Suppressor macrophage (primary cell): ENCODE data around the gene CEP290.
"Not testable (repeated sequence)": the region's sequence is repeated elsewhere in the genome, so short reads cannot be mapped to it uniquely, and the experiment has no call there.

Experiments
- DNase-seq, 4 experiments: peaks; one replicate each; pipeline ENCODE4 v3.0.0-alpha.2; 2020 to 2022

CEP290 gene

DNA sequence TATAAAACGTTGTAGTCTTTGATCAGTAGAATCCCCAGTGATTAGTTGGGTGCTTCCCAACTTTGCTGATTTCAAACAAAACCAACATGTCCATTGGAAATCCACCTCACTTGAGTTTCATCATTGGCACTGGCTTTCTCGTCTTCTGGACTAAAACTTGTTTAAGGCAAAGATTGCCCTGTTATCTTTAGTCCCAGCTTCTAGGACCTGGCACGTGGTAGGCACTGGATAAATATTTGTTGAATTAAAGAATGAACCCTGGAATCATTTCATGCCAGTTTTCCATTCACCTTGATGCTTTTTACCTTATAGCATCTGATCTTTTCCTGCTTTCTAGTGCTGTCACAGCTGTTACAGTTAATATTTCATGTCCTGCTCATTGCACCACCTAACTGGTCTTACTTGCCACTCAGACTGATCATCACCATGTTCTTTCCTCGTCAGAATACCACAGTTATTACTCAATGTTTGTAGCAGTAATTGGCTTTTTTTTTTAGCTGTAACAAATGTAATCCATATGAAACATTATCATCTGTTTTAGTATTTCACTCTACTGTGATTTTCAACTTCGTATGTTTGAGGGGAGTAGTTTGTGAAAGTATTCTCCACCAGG, 105.4 kb downstream of the CEP290 start:
- peak in 2 of 4 experiments; percentile 10 to 13 for DNase-seq

DNA sequence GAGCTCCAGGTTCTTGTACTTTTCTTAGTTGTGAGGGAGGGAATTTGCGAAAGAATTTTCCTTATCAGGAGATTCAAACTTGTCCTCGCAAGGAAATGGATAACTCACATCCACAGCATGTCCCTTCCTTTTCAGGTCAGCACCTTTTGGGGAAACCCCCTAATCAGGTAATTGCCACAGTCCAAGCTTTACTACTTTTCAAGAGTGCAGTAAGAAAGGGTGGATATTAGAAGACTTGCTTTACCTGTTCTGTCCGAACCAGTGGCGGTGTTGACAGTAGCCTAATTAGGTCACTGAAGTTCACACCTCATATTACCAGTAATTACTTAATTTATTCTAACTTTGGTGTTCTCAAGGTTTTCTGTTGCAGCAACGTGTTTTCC, 106.0 kb downstream of the CEP290 start:
- no peak for DNase-seq

DNA sequence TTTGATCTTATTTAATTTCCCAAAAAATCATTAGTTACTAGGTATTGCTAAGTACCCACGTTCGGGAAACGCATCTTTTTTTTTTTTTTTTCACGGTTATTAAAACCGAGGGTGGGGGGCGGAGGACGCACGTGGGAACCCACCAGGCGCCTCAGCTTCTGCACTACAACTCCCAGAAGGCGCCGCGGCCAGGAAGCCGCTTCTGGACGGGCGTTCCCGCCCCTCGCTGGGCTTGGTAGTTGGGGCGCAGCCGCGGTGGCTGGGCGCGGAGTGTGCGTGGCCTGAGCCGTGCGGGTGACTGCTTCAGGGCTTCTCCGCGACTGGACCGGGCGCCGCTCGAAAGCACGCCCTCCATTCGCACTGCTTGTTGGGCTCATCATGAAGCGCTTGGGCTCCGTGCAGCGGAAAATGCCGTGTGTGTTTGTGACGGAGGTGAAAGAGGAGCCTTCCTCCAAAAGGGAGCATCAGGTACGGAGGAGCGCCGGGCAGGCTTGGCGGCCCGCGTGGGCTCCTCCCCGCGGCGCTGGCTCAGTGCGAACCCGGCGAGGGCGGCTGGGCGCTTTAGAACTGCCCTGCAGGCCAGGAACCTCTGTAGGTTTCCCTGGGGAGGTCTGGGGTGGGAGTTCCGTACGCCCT, 106.5 kb downstream of the CEP290 start:
- DNase-seq = peak; percentile 90 to 93 (median 92)

DNA sequence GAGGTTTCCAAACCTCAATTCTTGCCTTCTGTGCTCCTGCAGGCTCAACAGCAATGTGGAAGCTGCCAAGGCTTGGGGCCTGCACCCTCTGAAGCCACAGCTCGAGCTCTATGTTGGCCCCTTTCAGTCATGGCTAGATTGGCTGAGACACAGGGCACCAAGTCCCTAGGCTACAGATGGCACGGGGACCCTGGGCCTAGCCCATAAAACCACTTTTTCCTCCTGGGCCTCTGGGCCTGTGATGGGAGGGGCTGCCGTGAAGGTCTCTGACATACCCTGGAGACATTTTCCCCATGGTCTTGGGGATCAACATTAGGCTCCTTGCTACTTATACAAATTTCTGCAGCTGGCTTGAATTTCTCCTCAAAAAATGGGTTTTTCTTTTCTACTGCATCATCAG, 110.7 kb downstream of the CEP290 start:
- not testable (repeated sequence) for DNase-seq

DNA sequence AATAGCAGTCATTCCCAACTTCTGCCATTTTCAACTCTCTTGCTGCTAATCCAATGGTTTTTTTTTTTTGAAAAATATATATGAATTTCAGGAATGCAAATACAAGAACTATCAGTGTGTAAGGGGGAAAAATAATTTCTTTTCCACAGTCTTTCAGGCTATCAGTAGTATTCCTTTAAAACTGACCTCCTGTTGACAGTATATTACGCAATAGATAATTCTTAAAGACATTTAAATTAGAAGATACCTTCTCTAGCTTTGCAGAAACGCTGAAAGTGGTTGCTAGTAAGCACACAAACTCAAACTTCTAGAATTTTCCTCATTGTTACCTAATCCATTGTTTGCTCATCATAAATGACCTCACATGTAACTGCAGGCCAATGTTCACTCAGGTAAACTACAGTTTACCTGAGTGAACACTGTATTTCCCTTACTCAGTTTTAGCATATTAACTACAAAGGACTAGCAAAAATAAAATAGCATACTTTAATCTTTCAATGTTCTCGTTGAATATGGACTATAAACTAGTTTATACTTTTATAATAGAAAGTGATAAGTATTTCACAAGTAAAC, 112.7 kb downstream of the CEP290 start, which contains the start of gene C12orf50:
C12orf50 (minus strand) TSS at position 309 of the 573 bp plus-strand sequence. CDS start 2,439 bp downstream, outside the sequence.
- DNase-seq = no peak

DNA sequence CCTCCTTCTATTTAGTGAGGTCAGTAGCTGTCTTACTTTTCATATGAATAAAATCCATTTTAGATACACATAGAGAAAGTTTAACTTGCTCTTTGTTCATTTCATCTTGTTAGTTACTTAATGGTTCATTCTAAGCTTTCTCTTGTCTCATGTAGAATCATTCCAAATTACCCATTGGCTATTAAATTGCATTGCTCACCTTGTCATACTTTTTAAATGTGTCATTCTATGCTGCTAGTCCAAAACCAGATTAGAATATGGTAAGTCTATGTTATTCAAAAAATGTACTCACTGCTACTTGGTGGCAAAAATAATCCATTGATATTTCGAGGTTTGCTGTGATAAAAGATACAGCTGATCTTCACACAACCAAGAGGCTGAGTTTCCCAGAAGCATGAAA, 115.7 kb downstream of the CEP290 start:
- DNase-seq = no peak

DNA sequence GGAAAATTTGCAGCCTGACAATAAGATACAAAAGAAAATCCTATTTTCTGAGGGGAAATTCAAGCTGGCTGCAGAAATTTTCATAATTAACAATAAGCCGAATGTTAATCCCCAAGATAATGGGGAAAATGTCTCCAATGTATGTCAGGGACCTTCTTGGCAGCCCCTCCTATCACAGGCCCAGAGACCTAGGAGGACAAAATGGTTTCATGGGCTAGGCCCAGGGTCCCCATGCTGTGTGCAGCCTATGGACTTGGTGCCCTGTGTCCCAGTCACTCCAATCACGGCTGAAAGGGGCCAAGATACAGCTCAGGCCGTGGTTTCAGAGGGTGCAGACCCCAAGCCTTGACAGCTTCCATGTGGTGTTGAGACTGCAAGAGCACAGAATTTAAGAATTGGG, 123.9 kb downstream of the CEP290 start:
- DNase-seq = no peak

DNA sequence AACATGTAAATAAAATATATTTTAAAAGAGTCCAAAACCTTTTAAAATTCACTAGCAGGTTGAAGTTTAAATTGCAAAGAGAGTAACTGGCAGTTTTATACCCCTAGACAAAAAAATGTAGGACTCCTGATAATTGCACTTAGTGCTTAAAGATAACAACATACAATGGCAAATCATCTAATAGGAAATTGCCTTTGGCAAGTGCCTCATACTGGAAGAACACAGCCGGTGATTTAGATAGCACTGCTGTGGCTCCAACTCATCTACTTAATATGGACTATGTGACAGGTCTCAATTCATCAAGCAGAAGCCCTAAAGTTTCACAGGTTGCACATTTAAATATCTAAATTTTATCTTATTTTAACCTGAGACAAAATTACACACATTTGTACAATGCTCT, 126.1 kb downstream of the CEP290 start:
- no peak for DNase-seq

DNA sequence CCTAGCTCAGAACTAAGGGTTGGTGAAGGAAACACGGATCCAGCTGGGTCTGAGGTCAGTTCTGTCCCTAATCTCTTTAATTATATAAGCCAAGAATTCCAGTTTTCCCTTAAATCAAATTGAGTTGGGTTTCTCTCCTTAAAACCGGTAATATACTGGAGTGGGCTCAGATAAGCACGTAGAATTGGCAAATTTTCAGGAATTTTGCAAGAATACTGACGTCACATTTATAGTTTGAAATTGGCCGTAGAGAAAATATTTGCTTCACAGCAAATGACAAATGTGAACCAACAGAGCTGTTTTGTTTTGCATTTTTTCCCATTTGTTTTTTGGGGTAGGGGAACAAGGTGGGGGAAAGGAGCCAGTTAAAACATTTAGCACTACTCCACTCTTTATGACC, 130.1 kb downstream of the CEP290 start:
- no peak for DNase-seq

DNA sequence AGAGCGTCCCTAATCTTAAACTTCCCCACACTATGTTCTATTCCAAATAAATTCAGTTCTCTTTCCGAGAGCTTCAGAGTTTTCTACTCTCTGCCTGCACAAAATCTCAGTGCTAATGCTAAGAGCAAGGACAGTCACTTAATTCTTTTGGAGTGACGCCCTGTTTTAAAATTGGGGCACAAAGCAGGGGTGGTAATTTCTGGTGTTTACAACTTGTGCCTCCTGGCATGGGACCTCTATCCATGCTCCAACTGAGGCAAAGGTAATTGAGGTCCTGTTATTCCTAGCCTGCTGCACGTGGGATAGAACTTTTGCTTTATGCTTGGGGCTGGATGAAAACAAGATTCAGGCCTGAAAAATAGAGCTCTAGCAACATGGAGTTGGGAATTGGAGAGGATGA, 135.5 kb downstream of the CEP290 start:
- DNase-seq = no peak

DNA sequence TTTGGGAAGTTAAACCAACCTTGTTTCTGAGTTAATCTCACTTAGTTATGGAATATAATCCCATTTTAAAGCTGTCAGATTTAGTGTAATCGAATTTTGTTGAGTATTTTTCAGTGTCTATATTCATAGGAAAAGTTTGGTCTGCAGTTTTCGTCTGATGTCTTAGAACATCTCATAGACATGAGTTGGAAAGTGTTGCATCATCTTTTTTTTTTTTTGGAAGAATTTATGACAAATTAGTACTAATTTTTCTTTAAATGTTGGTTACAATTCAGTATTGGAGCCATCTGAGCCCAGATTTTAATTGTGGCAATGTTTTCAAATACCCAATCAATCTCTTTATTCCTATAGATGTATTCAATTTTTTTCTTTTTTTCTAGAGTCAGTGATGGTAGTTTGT, 140.6 kb downstream of the CEP290 start:
- DNase-seq = no peak
